NCI-H1048 (cell line): Measurements from ENCODE around the gene TBC1D13.
"Not testable (repeated sequence)": the region's sequence is repeated elsewhere in the genome, so short reads cannot be mapped to it uniquely, and the experiment has no call there.

ENCODE experiments used
- DNase-seq: peaks from one replicate; lab custom pipeline; 2025; lab: John Stamatoyannopoulos, UW

The TBC1D13 gene

GRCh38 chr9:128845186-128845931, 58.3 kb downstream of the TBC1D13 start:
- DNase-seq = no peak

- DNase-seq = no peak
Measured at GRCh38 chr9:128846680-128847030, 59.6 kb downstream of the TBC1D13 start.

GRCh38 chr9:128847803-128848202, 60.8 kb downstream of the TBC1D13 start:
- DNase-seq = no peak

GRCh38 chr9:128851024-128851423, 64.0 kb downstream of the TBC1D13 start:
- not testable (repeated sequence) for DNase-seq

- not testable (repeated sequence) for DNase-seq
Measured at GRCh38 chr9:128851779-128852600, 64.9 kb downstream of the TBC1D13 start.

- DNase-seq = not testable (repeated sequence)
Measured at GRCh38 chr9:128852646-128853045, 65.6 kb downstream of the TBC1D13 start.

GRCh38 chr9:128854454-128854853, 67.4 kb downstream of the TBC1D13 start:
- not testable (repeated sequence) for DNase-seq

- DNase-seq = not testable (repeated sequence)
Measured at GRCh38 chr9:128858476-128858875, 71.4 kb downstream of the TBC1D13 start.
